Neuronal stem cell (in vitro differentiated cells): Measurements from ENCODE around the gene FAT3.

ENCODE experiments used
- DNase-seq: peaks from one replicate; pipeline ENCODE4 v3.0.0-alpha.2; 2013; ENCODE audit warnings: low spot score
- H2AFZ ChIP-seq: one replicate; pipeline ENCODE4 v1.6.1; 2013; ENCODE audit warnings: mild to moderate bottlenecking, low read length, inconsistent platforms
- H2AK5ac ChIP-seq: 2 replicates; pipeline ENCODE4 v1.6.1; 2013; ENCODE audit warnings: low read depth, mild to moderate bottlenecking, inconsistent platforms, low read length, moderate library complexity, mixed read lengths
- H2BK120ac ChIP-seq: 2 replicates; pipeline ENCODE4 v1.6.1; 2013; ENCODE audit warnings: low read depth, mild to moderate bottlenecking, inconsistent platforms, low read length, moderate library complexity, mixed read lengths
- H2BK12ac ChIP-seq: one replicate; pipeline ENCODE4 v1.6.1; 2013; ENCODE audit warnings: low read length, inconsistent platforms
- H2BK15ac ChIP-seq: 2 replicates; pipeline ENCODE4 v1.6.1; 2013; ENCODE audit warnings: mild to moderate bottlenecking, low read length, inconsistent platforms, mixed read lengths
- H2BK5ac ChIP-seq: one replicate; pipeline ENCODE4 v1.6.1; 2013; ENCODE audit warnings: inconsistent platforms, mild to moderate bottlenecking, low read length, moderate library complexity
- H3K14ac ChIP-seq: one replicate; pipeline ENCODE4 v1.6.1; 2013; ENCODE audit warnings: low read length, inconsistent platforms
- H3K18ac ChIP-seq: 2 replicates; pipeline ENCODE4 v1.6.1; 2013; ENCODE audit warnings: low read length, inconsistent platforms
- H3K23ac ChIP-seq: 2 replicates; pipeline ENCODE4 v1.6.1; 2013; ENCODE audit warnings: low read depth, mild to moderate bottlenecking, mixed read lengths, low read length, inconsistent platforms; ENCODE audit not compliant: poor library complexity
- H3K27ac ChIP-seq: replicated peaks from 3 replicates; pipeline ENCODE4 v1.5.1; 2013; ENCODE audit warnings: low read length, inconsistent platforms
- H3K27me3 ChIP-seq, 3 experiments: 2 replicates each; pipeline ENCODE4 v1.6.1; 2013; ENCODE audit warnings: low read length in 3 of 3, mild to moderate bottlenecking in 2 of 3, inconsistent platforms in 1 of 3, low read depth in 1 of 3, mixed read lengths in 1 of 3, moderate library complexity in 1 of 3; ENCODE audit not compliant: control insufficient read depth in 3 of 3, insufficient read depth in 3 of 3
- H3K36me3 ChIP-seq, 2 donors: replicated peaks in 1 of 2; 2 replicates each; pipeline ENCODE4 v1.6.1; 2013; ENCODE audit warnings: low read length in 2 of 2; ENCODE audit not compliant: control insufficient read depth in 2 of 2, insufficient read depth in 2 of 2
- H3K4ac ChIP-seq: 2 replicates; pipeline ENCODE4 v1.6.1; 2013; ENCODE audit warnings: inconsistent platforms, mild to moderate bottlenecking, low read length, moderate library complexity
- H3K4me1 ChIP-seq, 2 donors: 1 replicate in 1 of 2; 2 replicates in 1 of 2; pipeline ENCODE4 v1.6.1; 2013; ENCODE audit warnings: low read length in 2 of 2, low read depth in 1 of 2; ENCODE audit not compliant: control insufficient read depth in 2 of 2, insufficient read depth in 1 of 2
- H3K4me2 ChIP-seq: one replicate; pipeline ENCODE4 v1.6.1; 2013; ENCODE audit warnings: mild to moderate bottlenecking, low read length, inconsistent platforms; ENCODE audit not compliant: insufficient read depth, poor library complexity, severe bottlenecking
- H3K4me3 ChIP-seq, 2 donors: 2 replicates each; pipeline ENCODE4 v1.5.1; 2013; ENCODE audit warnings: low read length in 2 of 2, mild to moderate bottlenecking in 2 of 2, inconsistent platforms in 1 of 2, moderate library complexity in 1 of 2
- H3K79me1 ChIP-seq: one replicate; pipeline ENCODE4 v1.6.1; 2013; ENCODE audit warnings: low read depth, mild to moderate bottlenecking, inconsistent platforms, low read length, moderate library complexity
- H3K9ac ChIP-seq: one replicate; pipeline ENCODE4 v1.6.1; 2013; ENCODE audit warnings: mild to moderate bottlenecking, low read depth, low read length, inconsistent platforms; ENCODE audit not compliant: poor library complexity
- H3K9me3 ChIP-seq, 2 donors: replicated peaks in 1 of 2; 2 replicates each; pipeline versions ENCODE3 to v1.6.1; 2013; ENCODE audit warnings: low read length in 2 of 2, mild to moderate bottlenecking in 2 of 2, inconsistent platforms in 1 of 2, low read depth in 1 of 2, mixed read lengths in 1 of 2, moderate library complexity in 1 of 2; ENCODE audit not compliant: control insufficient read depth in 2 of 2, insufficient read depth in 1 of 2
- H4K8ac ChIP-seq: one replicate; pipeline ENCODE4 v1.6.1; 2013; ENCODE audit warnings: low read depth, mild to moderate bottlenecking, inconsistent platforms, low read length, moderate library complexity
- H4K91ac ChIP-seq: one replicate; pipeline ENCODE4 v1.6.1; 2013; ENCODE audit warnings: low read length, low read depth, mild to moderate bottlenecking, inconsistent platforms; ENCODE audit not compliant: poor library complexity
- whole genome bisulfite sequencing, 2 donors: extraction: QIAGEN DNeasy Blood & Tissue Kit; methylation state at CpG; one replicate each; pipeline ENCODE4 v1.1.7; 2013; ENCODE audit warnings: missing lambda C conversion rate in 2 of 2, mixed read lengths in 1 of 2; ENCODE audit not compliant: insufficient read length in 2 of 2, insufficient replicate concordance in 1 of 2; ENCODE audit errors: extremely low coverage in 2 of 2; 5-methylcytosine and 5-hydroxymethylcytosine counted together

The FAT3 gene

GRCh38 chr11:92264350-92264749, 39.7 kb downstream of the FAT3 start:
- no CpG with 5 or more reads among the region's 2 CpGs for WGBS, 2 donors
- no peak overlapping the region for H3K9ac ChIP-seq

DNA sequence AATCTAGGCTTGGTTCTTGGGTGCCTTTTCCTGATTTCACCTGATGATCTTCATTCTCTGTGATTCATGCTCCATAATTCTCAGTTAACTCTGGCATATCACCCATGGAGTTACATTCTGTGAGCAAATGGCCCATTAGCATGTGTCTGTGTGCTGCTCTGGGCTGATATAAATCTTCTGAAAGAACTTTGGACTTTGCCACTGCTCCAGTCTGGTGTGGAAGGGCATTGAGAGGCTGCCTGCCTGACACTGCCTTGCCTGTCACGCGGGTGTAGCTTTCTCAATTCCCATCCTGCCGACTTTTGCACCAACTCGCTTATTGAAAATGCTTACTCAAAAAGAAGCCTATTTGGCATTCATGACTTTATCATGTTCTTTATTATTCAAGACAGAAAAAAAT, 42.2 kb downstream of the FAT3 start:
- Histone ChIP-seq H2BK12ac (no peak overlapping the region), H3K4ac (no peak overlapping the region), H3K9ac (no peak overlapping the region), H3K18ac (no peak overlapping the region), H2AFZ (no peak overlapping the region), H2BK120ac (no peak overlapping the region), H3K4me1 (peaks cover 5% of the 10 kb centered on the region in 2 donors), H3K4me3 (no peak overlapping the region), H3K9me3 (peaks cover 0 to 2% of the 10 kb centered on the region in 2 donors), H3K36me3 (peaks cover 0 to 43% of the 10 kb centered on the region in 2 donors), H3K79me1 (peaks cover 4% of the 10 kb centered on the region), H4K91ac (no peak overlapping the region), H2AK5ac (no peak overlapping the region), H3K14ac (no peak overlapping the region), H3K27me3 (no peaks in the 10 kb centered on the region), H3K27ac (no peak overlapping the region), H2BK5ac (no peak overlapping the region), H4K8ac (no peak overlapping the region), H3K4me2 (no peak overlapping the region), H3K23ac (no peak overlapping the region), H2BK15ac (no peak overlapping the region)
- no CpG with 5 or more reads among the region's 4 CpGs for WGBS, 2 donors
- DNase-seq, result no peak

More at GRCh38 chr11:92264350-92264749, 39.7 kb downstream of the FAT3 start:
- Histone ChIP-seq H2AFZ (no peak overlapping the region), H3K4ac (no peak overlapping the region), H3K4me1 (peaks cover 8 to 27% of the 10 kb centered on the region in 2 donors), H3K23ac (no peak overlapping the region), H3K9me3 (peaks cover 0 to 2% of the 10 kb centered on the region in 2 donors), H4K8ac (no peak overlapping the region), H2BK15ac (no peak overlapping the region), H2BK5ac (no peak overlapping the region), H3K79me1 (no peaks in the 10 kb centered on the region), H3K14ac (no peak overlapping the region), H2AK5ac (no peak overlapping the region), H2BK120ac (no peak overlapping the region), H3K18ac (no peak overlapping the region), H3K27ac (no peak overlapping the region), H3K4me2 (no peak overlapping the region), H2BK12ac (no peak overlapping the region), H3K27me3 (no peaks in the 10 kb centered on the region), H3K4me3 (no peak overlapping the region), H4K91ac (no peak overlapping the region), H3K36me3 (peaks cover 0 to 38% of the 10 kb centered on the region in 2 donors)
- no peak for DNase-seq

DNA sequence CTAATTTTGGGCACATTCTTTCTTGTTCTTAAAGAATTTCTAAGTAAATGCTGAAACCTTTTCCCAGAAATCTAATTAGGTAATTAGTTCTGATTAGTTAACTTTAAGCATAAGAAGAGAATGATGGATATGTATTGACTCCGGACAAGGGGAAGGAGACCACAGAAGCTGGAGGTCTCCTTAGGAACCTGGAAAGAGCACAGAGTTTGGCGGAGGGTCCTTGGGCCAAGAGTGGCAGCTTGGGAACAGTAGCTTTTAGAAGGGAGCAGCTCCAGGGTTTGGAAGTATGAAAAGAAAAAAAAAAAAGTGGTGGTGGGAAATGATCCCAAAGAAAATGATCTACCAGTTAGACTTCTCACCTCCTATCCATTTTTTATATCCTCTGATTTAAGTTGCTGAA, 42.7 kb downstream of the FAT3 start:
- peaks cover 0 to 38% of the 10 kb centered on the region in 2 donors for H3K36me3 ChIP-seq
- H3K4ac ChIP-seq, result no peak overlapping the region
- no peak overlapping the region for H2BK5ac ChIP-seq
- no peak overlapping the region for H3K18ac ChIP-seq
- peaks cover 5% of the 10 kb centered on the region in 2 donors for H3K4me1 ChIP-seq
- peaks cover 4% of the 10 kb centered on the region for H3K79me1 ChIP-seq
- no peak overlapping the region for H3K14ac ChIP-seq
- H2BK120ac ChIP-seq, result no peak overlapping the region
- H2AFZ ChIP-seq, result no peak overlapping the region
- no peak overlapping the region for H4K8ac ChIP-seq
- H3K9ac ChIP-seq, result no peak overlapping the region
- H3K4me2 ChIP-seq, result no peak overlapping the region
- no peak overlapping the region for H3K4me3 ChIP-seq
- H2AK5ac ChIP-seq, result no peak overlapping the region
- DNase-seq, result no peak
- peaks cover 0 to 2% of the 10 kb centered on the region in 2 donors for H3K9me3 ChIP-seq
- no peak overlapping the region for H2BK15ac ChIP-seq
- no peak overlapping the region for H2BK12ac ChIP-seq
- no peaks in the 10 kb centered on the region for H3K27me3 ChIP-seq
- WGBS, 2 donors, result no CpG with 5 or more reads among the region's 2 CpGs
- no peak overlapping the region for H3K23ac ChIP-seq
- H4K91ac ChIP-seq, result no peak overlapping the region
- H3K27ac ChIP-seq, result no peak overlapping the region

DNA sequence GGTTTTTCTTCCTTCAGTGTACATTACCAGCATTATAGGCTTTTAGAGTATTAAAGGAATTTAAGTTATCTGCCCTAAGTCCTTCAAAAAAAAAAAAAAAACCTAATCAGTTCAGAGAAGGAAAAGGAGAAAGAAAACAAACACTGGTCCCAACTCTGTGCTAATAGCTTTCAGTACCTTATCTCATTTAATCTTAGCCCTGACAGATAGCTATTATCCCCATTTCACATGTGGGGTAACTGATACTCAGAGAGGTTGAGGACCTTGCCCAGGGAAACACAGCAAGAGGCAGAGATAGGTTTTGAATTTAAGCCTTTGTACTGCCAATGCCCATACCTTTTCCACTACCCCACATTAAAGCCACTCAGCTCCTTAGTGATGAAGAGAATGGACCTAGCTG, 43.4 kb downstream of the FAT3 start:
- Histone ChIP-seq H3K27me3 (no peaks in the 10 kb centered on the region), H2AK5ac (no peak overlapping the region), H2BK5ac (no peak overlapping the region), H4K8ac (no peak overlapping the region), H3K14ac (no peak overlapping the region), H3K4me3 (no peak overlapping the region), H3K4me2 (no peak overlapping the region), H4K91ac (no peak overlapping the region), H3K18ac (no peak overlapping the region), H3K9me3 (peaks cover 0 to 2% of the 10 kb centered on the region in 2 donors), H2BK15ac (no peak overlapping the region), H3K36me3 (peaks cover 0 to 32% of the 10 kb centered on the region in 2 donors), H2AFZ (no peak overlapping the region), H3K4ac (no peak overlapping the region), H3K4me1 (peaks cover 5% of the 10 kb centered on the region in 2 donors), H2BK12ac (no peak overlapping the region), H3K79me1 (peaks cover 4% of the 10 kb centered on the region), H2BK120ac (no peak overlapping the region), H3K27ac (no peak overlapping the region), H3K9ac (no peak overlapping the region), H3K23ac (no peak overlapping the region)
- no peak for DNase-seq
